Measurements from ENCODE around the gene ANXA10. TPM values are rescaled to one million over a fixed set of nuclear protein-coding genes. Genes with fewer than 3 reads are reported as not detected.
"Not testable (repeated sequence)": the region's sequence is repeated elsewhere in the genome, so short reads cannot be mapped to it uniquely, and the experiment has no call there.

The ANXA10 gene
- total and polyA plus RNA-seq, 7 donors, result 0.92 to 5.4 TPM; not detected in 5

DNA sequence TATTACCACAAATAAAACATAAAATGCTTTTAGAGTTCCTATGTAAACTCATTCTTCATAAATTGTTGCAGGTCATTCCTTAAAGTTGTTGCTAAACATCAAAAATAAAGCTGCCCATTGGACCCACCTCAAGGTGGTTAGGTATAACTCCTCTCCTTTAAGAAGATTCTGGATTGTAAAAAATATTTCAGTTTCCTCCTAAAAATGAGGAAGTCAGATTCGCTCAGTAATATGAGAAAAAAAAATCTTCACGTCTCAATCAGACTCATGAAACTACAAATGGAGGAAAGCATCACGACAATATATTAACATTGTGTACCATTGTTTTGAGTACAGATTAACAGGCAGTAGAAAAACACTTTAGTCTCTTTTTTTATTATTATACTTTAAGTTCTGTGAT lies 120.3 kb downstream of the ANXA10 start:
- no peaks in the 10 kb centered on the region for H3K27me3 ChIP-seq
- no peaks in the 10 kb centered on the region for H3K4me1 ChIP-seq
- no peaks in the 10 kb centered on the region for H3K9me3 ChIP-seq
- intact Hi-C loops (cut with DNase I), result no loop called here
- H3K4me3 ChIP-seq, result no peak overlapping the region
- no peak overlapping the region for H3K27ac ChIP-seq
- H3K36me3 ChIP-seq, result peaks cover 0 to 27% (median 5%) of the 10 kb centered on the region in 4 donors
- 59 to 87% methylated on average over 3 of the region's 3 CpGs for WGBS, 2 donors
- TF ChIP-seq EP300 (IDR thresholded peaks at IDR 0.05) (no peak), POLR2AphosphoS5 (IDR thresholded peaks at IDR 0.05) (no peak), POLR2A (IDR thresholded peaks at IDR 0.05) (no peak)
- TF ChIP-seq, protein P1, sequence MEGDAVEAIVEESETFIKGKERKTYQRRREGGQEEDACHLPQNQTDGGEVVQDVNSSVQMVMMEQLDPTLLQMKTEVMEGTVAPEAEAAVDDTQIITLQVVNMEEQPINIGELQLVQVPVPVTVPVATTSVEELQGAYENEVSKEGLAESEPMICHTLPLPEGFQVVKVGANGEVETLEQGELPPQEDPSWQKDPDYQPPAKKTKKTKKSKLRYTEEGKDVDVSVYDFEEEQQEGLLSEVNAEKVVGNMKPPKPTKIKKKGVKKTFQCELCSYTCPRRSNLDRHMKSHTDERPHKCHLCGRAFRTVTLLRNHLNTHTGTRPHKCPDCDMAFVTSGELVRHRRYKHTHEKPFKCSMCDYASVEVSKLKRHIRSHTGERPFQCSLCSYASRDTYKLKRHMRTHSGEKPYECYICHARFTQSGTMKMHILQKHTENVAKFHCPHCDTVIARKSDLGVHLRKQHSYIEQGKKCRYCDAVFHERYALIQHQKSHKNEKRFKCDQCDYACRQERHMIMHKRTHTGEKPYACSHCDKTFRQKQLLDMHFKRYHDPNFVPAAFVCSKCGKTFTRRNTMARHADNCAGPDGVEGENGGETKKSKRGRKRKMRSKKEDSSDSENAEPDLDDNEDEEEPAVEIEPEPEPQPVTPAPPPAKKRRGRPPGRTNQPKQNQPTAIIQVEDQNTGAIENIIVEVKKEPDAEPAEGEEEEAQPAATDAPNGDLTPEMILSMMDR (IDR thresholded peaks at IDR 0.05), result no peak
- DNase-seq, result no peak

DNA sequence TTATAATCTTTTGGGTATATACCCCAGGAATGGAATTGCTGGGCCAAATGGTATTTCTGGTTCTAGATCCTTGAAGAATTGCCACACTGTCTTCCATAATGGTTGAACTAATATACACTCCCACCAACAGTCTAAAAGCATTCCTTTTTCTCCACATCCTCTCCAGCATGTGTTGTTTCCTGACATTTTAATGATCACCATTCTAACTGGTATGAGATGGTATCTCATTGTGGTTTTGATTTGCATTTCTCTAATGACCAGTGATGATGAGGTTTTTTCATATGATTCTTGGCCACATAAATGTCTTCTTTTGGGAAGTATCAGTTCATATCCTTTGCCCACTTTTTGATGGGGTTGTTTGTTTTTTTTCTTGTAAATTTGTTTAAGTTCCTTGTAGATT lies 121.2 kb downstream of the ANXA10 start:
- H3K4me1 ChIP-seq; H3K27ac ChIP-seq; H3K27me3 ChIP-seq; intact Hi-C loops (cut with DNase I); H3K9me3 ChIP-seq; H3K4me3 ChIP-seq; DNase-seq: not testable (repeated sequence)
- H3K36me3 ChIP-seq, result peaks cover 0 to 35% (median 9%) of the 10 kb centered on the region in 4 donors

DNA sequence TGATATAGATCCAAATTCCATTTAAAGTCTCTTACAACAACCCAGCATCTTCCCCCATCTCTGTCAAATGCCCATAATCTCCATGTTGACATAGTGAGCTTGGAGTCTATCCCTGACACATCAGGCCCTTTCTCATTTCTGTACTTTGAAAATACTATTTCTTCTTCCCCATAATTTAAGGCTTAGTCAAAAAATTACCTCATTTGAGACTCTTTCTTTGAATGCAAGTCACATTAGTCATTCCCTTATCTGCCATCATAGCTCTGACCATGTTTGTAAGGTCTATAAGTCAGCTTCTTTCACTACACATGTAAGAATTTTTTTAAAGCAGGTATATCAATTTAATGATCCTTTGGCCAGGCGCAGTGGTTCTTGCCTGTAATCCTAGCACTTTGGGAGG lies 126.3 kb downstream of the ANXA10 start:
- no peaks in the 10 kb centered on the region for H3K9me3 ChIP-seq
- H3K4me3 ChIP-seq, result no peak overlapping the region
- WGBS, 2 donors, result 95 to 97% methylated on average over 1 of the region's 1 CpG
- peaks cover 0 to 86% (median 22%) of the 10 kb centered on the region in 4 donors for H3K36me3 ChIP-seq
- no peak overlapping the region for H3K27ac ChIP-seq
- H3K4me1 ChIP-seq, result peaks cover 0 to 3% (median 0%) of the 10 kb centered on the region in 4 donors
- no peak for DNase-seq
- no peaks in the 10 kb centered on the region for H3K27me3 ChIP-seq
- no peak for TF ChIP-seq EP300 (IDR thresholded peaks at IDR 0.05)
- no peak for TF ChIP-seq POLR2AphosphoS5 (IDR thresholded peaks at IDR 0.05)
- TF ChIP-seq POLR2A (IDR thresholded peaks at IDR 0.05), result no peak
- TF ChIP-seq, protein P1 (IDR thresholded peaks at IDR 0.05), result no peak
- intact Hi-C loops (cut with DNase I), result no loop called here

DNA sequence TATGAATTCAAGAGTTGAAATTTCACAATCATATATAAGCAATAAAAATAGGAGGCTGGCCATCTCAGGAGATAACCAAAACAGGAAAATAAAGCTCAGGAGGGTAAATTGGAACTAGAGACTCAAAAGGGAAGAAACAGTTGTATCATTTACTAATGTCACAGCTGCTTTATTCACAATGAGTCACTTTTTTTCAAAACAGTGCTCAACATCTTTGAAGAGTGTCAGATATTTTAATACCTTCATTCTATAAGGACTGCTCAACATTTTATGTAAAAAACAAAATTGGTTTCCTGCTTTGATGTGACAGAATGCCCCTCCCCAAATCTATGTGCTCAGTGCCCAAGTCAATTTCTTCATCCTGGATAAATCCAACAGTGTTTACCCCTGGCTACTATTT lies 128.6 kb downstream of the ANXA10 start:
- Histone ChIP-seq H3K4me1 (peaks cover 0 to 3% (median 0%) of the 10 kb centered on the region in 4 donors), H3K36me3 (peaks cover 0 to 96% (median 22%) of the 10 kb centered on the region in 4 donors), H3K27ac (no peak overlapping the region), H3K4me3 (no peak overlapping the region), H3K27me3 (no peaks in the 10 kb centered on the region), H3K9me3 (no peaks in the 10 kb centered on the region)
- DNase-seq, result no peak
- intact Hi-C loops (cut with DNase I), result no loop called here
- no peak for TF ChIP-seq EP300 (IDR thresholded peaks at IDR 0.05)
- no peak for TF ChIP-seq POLR2AphosphoS5 (IDR thresholded peaks at IDR 0.05)
- no peak for TF ChIP-seq POLR2A (IDR thresholded peaks at IDR 0.05)

DNA sequence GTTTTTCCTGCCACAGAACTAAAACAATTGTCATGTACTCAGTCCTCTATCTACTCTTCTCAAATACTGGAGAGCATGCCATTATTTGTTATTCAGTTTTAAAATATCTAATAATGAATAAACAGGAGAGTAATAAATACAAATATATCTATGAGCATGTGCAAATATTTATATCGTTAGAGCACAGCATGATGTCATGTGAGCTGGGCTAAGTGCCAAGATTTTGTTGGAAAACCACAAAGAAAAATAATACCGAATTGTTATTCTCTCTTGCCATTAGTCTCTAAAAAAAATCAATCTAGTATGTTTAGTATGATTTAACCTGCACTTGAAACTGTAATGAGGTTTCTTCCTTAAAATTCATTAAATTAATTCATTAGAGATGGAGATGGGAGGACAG lies 129.0 kb downstream of the ANXA10 start:
- intact Hi-C loops (cut with DNase I), result no loop called here
- DNase-seq, result no peak
- H3K36me3 ChIP-seq, result peaks cover 0 to 94% (median 22%) of the 10 kb centered on the region in 4 donors
- TF ChIP-seq POLR2A (IDR thresholded peaks at IDR 0.05) (no peak), EP300 (IDR thresholded peaks at IDR 0.05) (no peak), POLR2AphosphoS5 (IDR thresholded peaks at IDR 0.05) (no peak)
- TF ChIP-seq, protein P1 (IDR thresholded peaks at IDR 0.05), result no peak
- H3K27ac ChIP-seq, result no peak overlapping the region
- H3K27me3 ChIP-seq, result no peaks in the 10 kb centered on the region
- H3K9me3 ChIP-seq, result no peaks in the 10 kb centered on the region
- peaks cover 0 to 3% (median 0%) of the 10 kb centered on the region in 4 donors for H3K4me1 ChIP-seq
- H3K4me3 ChIP-seq, result no peak overlapping the region
- 37 to 42% methylated on average over 2 of the region's 2 CpGs for WGBS, 2 donors

Other genes starting within 250 kb of the ANXA10 start
- 10 to 100 TPM in 3 of 4 donors, 1 to 10 TPM in 1; 7.2 to 20.0 (median 13.7) TPM for gene DDX60, start 226.2 kb downstream of the ANXA10 start, total RNA-seq
- gene DDX60, start 226.2 kb downstream of the ANXA10 start, polyA plus RNA-seq, result 10 to 100 TPM; 32.4 to 98.5 (median 40.8) TPM